ENCODE results near the gene SMARCA1. TPM values are rescaled to one million over a fixed set of nuclear protein-coding genes. Genes with fewer than 3 reads are reported as not detected.

The SMARCA1 gene
- total and polyA plus RNA-seq, 10 of the 15 experiments (the other 5 are each of a cell fraction or from before 2014, with no cell fraction given): 0.02 to 0.31 (median 0.08) TPM; not detected in 3

DNA sequence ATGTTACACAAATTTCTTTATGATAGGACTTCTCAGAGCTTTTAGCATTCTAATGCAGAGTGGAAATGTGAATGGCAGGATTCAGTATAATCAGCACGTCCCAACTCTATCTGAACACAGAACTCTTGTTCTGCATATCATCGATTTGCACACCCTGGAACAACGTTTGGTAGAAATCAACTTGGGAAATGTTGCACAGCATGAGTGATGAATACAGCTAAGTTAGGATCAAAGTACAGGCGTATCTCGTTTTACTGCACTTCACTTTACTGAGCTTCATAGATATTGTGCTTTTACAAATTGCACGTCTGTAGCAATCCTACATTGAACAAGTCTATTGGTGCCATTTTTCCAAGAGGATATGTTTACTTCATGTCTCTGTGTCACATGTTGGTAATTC, 70.8 kb downstream of the SMARCA1 start:
- no peak overlapping the region for H3K4me2 ChIP-seq (ENCODE audit: control insufficient read depth, insufficient read depth)
- ATAC-seq (no peak), FAIRE-seq (no peak), DNase-seq (ENCODE audit: low read depth, low spot score) (no peak)
- no peaks in the 10 kb centered on the region for H3K9me3 ChIP-seq (replicated peaks; ENCODE audit: control insufficient read depth, insufficient read depth, low read length)
- no peaks in the 10 kb centered on the region for H3K27me3 ChIP-seq (replicated peaks in 1 of 2; ENCODE audit: control insufficient read depth in 2 of 2, insufficient read depth in 2 of 2, low read length in 1 of 2)
- intact Hi-C loops (cut with micrococcal nuclease; ENCODE audit: unreplicated experiment) (no loop called here), in situ Hi-C loops (cut with MboI) (no loop called here)
- ChIA-PET POLR2A (no interaction called here), SMC1A (ENCODE audit: uncharacterized antibody, unreplicated experiment) (no interaction called here), RAD21 (ENCODE audit: unreplicated experiment) (no interaction called here), CTCF (interaction anchor here (1.1 to 2.4 kb wide), 3 partner anchors 8 to 11 kb away, joined by 3 to 6 read pairs (median 3); no protein-coding TSS in a partner anchor)
- no peaks in the 10 kb centered on the region for H3K79me2 ChIP-seq (ENCODE audit: control insufficient read depth, insufficient read depth, low read length)
- 21% methylated on average over 6 of the region's 6 CpGs for WGBS (ENCODE audit: insufficient coverage, insufficient replicate concordance, low lambda C conversion rate, missing lambda C conversion rate)
- H2AFZ ChIP-seq (ENCODE audit: control insufficient read depth, low read depth, low read length): no peak overlapping the region
- no peak overlapping the region for H3K27ac ChIP-seq (ENCODE audit: control insufficient read depth, insufficient read depth)
- H4K20me1 ChIP-seq (ENCODE audit: control insufficient read depth, insufficient read depth): no peaks in the 10 kb centered on the region
- no peak overlapping the region for H3K9ac ChIP-seq (ENCODE audit: control insufficient read depth, insufficient read depth, low read length)
- H3K4me3 ChIP-seq: no peak overlapping the region
- H3K36me3 ChIP-seq (ENCODE audit: control insufficient read depth in 2 of 2, insufficient read depth in 2 of 2, low read length in 1 of 2): no peaks in the 10 kb centered on the region
- no peaks in the 10 kb centered on the region for H3K4me1 ChIP-seq (ENCODE audit: control insufficient read depth, insufficient read depth, low read length)
- no TSS peak for BruUV-seq (replicated peaks)
- TF ChIP-seq FOXM1 (IDR thresholded peaks at IDR 0.05; ENCODE audit: low read depth, low read length): no peak
- TF ChIP-seq RAD21 (IDR thresholded peaks at IDR 0.05; ENCODE audit: insufficient read depth, low read depth, low read length): no peak
- TF ChIP-seq, protein P1, sequence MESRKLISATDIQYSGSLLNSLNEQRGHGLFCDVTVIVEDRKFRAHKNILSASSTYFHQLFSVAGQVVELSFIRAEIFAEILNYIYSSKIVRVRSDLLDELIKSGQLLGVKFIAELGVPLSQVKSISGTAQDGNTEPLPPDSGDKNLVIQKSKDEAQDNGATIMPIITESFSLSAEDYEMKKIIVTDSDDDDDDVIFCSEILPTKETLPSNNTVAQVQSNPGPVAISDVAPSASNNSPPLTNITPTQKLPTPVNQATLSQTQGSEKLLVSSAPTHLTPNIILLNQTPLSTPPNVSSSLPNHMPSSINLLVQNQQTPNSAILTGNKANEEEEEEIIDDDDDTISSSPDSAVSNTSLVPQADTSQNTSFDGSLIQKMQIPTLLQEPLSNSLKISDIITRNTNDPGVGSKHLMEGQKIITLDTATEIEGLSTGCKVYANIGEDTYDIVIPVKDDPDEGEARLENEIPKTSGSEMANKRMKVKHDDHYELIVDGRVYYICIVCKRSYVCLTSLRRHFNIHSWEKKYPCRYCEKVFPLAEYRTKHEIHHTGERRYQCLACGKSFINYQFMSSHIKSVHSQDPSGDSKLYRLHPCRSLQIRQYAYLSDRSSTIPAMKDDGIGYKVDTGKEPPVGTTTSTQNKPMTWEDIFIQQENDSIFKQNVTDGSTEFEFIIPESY (IDR thresholded peaks at IDR 0.05): no peak
- TF ChIP-seq POLR2AphosphoS5 (IDR thresholded peaks at IDR 0.05; ENCODE audit: low read length): no peak
- no peak for TF ChIP-seq ZNF274 (IDR thresholded peaks at IDR 0.05; ENCODE audit: insufficient read depth, insufficient read length)
- TF ChIP-seq, protein P2, sequence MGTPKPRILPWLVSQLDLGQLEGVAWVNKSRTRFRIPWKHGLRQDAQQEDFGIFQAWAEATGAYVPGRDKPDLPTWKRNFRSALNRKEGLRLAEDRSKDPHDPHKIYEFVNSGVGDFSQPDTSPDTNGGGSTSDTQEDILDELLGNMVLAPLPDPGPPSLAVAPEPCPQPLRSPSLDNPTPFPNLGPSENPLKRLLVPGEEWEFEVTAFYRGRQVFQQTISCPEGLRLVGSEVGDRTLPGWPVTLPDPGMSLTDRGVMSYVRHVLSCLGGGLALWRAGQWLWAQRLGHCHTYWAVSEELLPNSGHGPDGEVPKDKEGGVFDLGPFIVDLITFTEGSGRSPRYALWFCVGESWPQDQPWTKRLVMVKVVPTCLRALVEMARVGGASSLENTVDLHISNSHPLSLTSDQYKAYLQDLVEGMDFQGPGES (IDR thresholded peaks at IDR 0.05): no peak
- TF ChIP-seq ZZZ3 (IDR thresholded peaks at IDR 0.05; ENCODE audit: control insufficient read depth, insufficient read length, low read depth): no peak
- TF ChIP-seq TCF12 (IDR thresholded peaks at IDR 0.05; ENCODE audit: low read depth, low read length): no peak
- no peak for TF ChIP-seq GATAD2B (conservative IDR thresholded peaks at IDR 0.05; ENCODE audit: low read depth)
- no peak for TF ChIP-seq RCOR1 (conservative IDR thresholded peaks at IDR 0.05; ENCODE audit: low read depth, low read length)
- no peak for TF ChIP-seq NFYA (IDR thresholded peaks at IDR 0.05; ENCODE audit: borderline replicate concordance, low read depth, low read length)
- TF ChIP-seq, protein P3, sequence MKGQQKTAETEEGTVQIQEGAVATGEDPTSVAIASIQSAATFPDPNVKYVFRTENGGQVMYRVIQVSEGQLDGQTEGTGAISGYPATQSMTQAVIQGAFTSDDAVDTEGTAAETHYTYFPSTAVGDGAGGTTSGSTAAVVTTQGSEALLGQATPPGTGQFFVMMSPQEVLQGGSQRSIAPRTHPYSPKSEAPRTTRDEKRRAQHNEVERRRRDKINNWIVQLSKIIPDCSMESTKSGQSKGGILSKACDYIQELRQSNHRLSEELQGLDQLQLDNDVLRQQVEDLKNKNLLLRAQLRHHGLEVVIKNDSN (IDR thresholded peaks at IDR 0.05; ENCODE audit: borderline replicate concordance, extremely low read length, insufficient read depth, low read depth, low read length): no peak
- no peak for TF ChIP-seq ZNF207 (IDR thresholded peaks at IDR 0.05; ENCODE audit: borderline replicate concordance)
- TF ChIP-seq, protein P4, sequence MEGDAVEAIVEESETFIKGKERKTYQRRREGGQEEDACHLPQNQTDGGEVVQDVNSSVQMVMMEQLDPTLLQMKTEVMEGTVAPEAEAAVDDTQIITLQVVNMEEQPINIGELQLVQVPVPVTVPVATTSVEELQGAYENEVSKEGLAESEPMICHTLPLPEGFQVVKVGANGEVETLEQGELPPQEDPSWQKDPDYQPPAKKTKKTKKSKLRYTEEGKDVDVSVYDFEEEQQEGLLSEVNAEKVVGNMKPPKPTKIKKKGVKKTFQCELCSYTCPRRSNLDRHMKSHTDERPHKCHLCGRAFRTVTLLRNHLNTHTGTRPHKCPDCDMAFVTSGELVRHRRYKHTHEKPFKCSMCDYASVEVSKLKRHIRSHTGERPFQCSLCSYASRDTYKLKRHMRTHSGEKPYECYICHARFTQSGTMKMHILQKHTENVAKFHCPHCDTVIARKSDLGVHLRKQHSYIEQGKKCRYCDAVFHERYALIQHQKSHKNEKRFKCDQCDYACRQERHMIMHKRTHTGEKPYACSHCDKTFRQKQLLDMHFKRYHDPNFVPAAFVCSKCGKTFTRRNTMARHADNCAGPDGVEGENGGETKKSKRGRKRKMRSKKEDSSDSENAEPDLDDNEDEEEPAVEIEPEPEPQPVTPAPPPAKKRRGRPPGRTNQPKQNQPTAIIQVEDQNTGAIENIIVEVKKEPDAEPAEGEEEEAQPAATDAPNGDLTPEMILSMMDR (IDR thresholded peaks at IDR 0.05 in 2 of 3, conservative IDR thresholded peaks at IDR 0.05 in 1 of 3; ENCODE audit: control insufficient read depth in 2 of 3, extremely low read depth in 1 of 3, insufficient read depth in 1 of 3, low read depth in 3 of 3, low read length in 3 of 3): no peak
- TF ChIP-seq NFYB (IDR thresholded peaks at IDR 0.05; ENCODE audit: insufficient read depth, low read depth, low read length): no peak
- TF ChIP-seq MEF2A (IDR thresholded peaks at IDR 0.05; ENCODE audit: insufficient read depth, low read depth, low read length): no peak

All from GM12878 (cell line).